HepG2 (cell line): Measurements from ENCODE around the gene IARS2. TPM values are rescaled to one million over a fixed set of nuclear protein-coding genes. Genes with fewer than 3 reads are reported as not detected.
A peak's percentile ranks its signal among the peaks of the same experiment; 100 is the strongest.

Source experiments
- ARNTL ChIP-seq: sonication (generic); formaldehyde crosslinking; IDR thresholded peaks from 2 replicates; pipeline ENCODE4 v1.4.0; 2020; ENCODE audit warnings: mild to moderate bottlenecking, missing genetic modification reagents
- ATF2 ChIP-seq: sonication (generic); formaldehyde crosslinking; IDR thresholded peaks from 2 replicates; pipeline ENCODE4 v1.4.0; 2020; ENCODE audit warnings: missing genetic modification reagents
- CREB3 ChIP-seq: sonication (generic); formaldehyde crosslinking; IDR thresholded peaks from 2 replicates; pipeline ENCODE4 v1.5.0; 2020; ENCODE audit warnings: missing genetic modification reagents
- HOXD1 ChIP-seq: sonication (generic); formaldehyde crosslinking; IDR thresholded peaks from 2 replicates; pipeline ENCODE4 v1.5.0; 2020; ENCODE audit warnings: missing genetic modification reagents
- KDM2A ChIP-seq: sonication (generic); formaldehyde crosslinking; IDR thresholded peaks from 2 replicates; pipeline ENCODE4 v1.4.0; 2020; ENCODE audit warnings: low read depth, missing genetic modification reagents, borderline replicate concordance
- MTA1 ChIP-seq: sonication (generic); formaldehyde crosslinking; IDR thresholded peaks from 2 replicates; pipeline ENCODE4 v1.4.0; 2020; ENCODE audit warnings: missing genetic modification reagents, mild to moderate bottlenecking, borderline replicate concordance
- NFE2L1 ChIP-seq: sonication (generic); formaldehyde crosslinking; IDR thresholded peaks from 2 replicates; pipeline ENCODE4 v1.4.0; 2020; ENCODE audit warnings: missing genetic modification reagents, mild to moderate bottlenecking, borderline replicate concordance
- NONO ChIP-seq, 2 experiments: fragments of 450-650 bp in 1 of 2; sonication (generic) in 1 of 2; formaldehyde crosslinking in 1 of 2; IDR thresholded peaks in 1 of 2; conservative IDR thresholded peaks in 1 of 2; 2 replicates each; pipeline versions ENCODE4 v1.6.1 to v1.8.0; 2017 to 2022; ENCODE audit warnings: mild to moderate bottlenecking in 1 of 2, missing genetic modification reagents in 1 of 2, moderate library complexity in 1 of 2
- NR2C2 ChIP-seq: sonication (generic); formaldehyde crosslinking; IDR thresholded peaks from 2 replicates; pipeline ENCODE4 v1.4.0; 2020; ENCODE audit warnings: missing genetic modification reagents, mild to moderate bottlenecking, moderate library complexity, borderline replicate concordance
- NR2F2 ChIP-seq: IDR thresholded peaks from 2 replicates; pipeline ENCODE4 v1.6.1; 2012; ENCODE audit warnings: low read depth, inconsistent platforms, borderline replicate concordance
- PATZ1 ChIP-seq: sonication (generic); formaldehyde crosslinking; IDR thresholded peaks from 2 replicates; pipeline ENCODE4 v1.4.0; 2020; ENCODE audit warnings: missing genetic modification reagents
- PLSCR1 ChIP-seq: sonication (generic); formaldehyde crosslinking; IDR thresholded peaks from 2 replicates; pipeline ENCODE4 v1.5.0; 2020; ENCODE audit warnings: missing genetic modification reagents, mild to moderate bottlenecking, borderline replicate concordance
- POLR2A ChIP-seq, 2 experiments: IDR thresholded peaks; 2 replicates each; pipeline ENCODE4 v1.6.1; 2011; ENCODE audit warnings: low read depth in 2 of 2, low read length in 2 of 2, mild to moderate bottlenecking in 1 of 2, moderate library complexity in 1 of 2; ENCODE audit not compliant: insufficient read depth in 1 of 2
- POLR2AphosphoS5 ChIP-seq: IDR thresholded peaks from 2 replicates; pipeline ENCODE4 v1.6.1; 2012; ENCODE audit warnings: low read depth, low read length
- ZNF205 ChIP-seq: IDR thresholded peaks from 2 replicates; pipeline ENCODE4 v1.6.1; 2018; ENCODE audit warnings: missing biosample characterization, missing genetic modification reagents
- ZNF501 ChIP-seq: sonication (generic); formaldehyde crosslinking; IDR thresholded peaks from 2 replicates; pipeline ENCODE4 v1.5.1; 2020; ENCODE audit warnings: mild to moderate bottlenecking, moderate library complexity, missing genetic modification reagents
- ZNF543 ChIP-seq: sonication (generic); formaldehyde crosslinking; IDR thresholded peaks from 2 replicates; pipeline ENCODE4 v1.4.0; 2020; ENCODE audit warnings: mild to moderate bottlenecking, missing genetic modification reagents
- ZNF580 ChIP-seq: IDR thresholded peaks from 2 replicates; pipeline ENCODE4 v1.6.1; 2016; ENCODE audit warnings: low read depth, borderline replicate concordance
- ZNF589 ChIP-seq: sonication (generic); formaldehyde crosslinking; conservative IDR thresholded peaks from 2 replicates; pipeline ENCODE4 v1.8.0; 2022; ENCODE audit warnings: mild to moderate bottlenecking, moderate library complexity, missing genetic modification reagents
- ZNF713 ChIP-seq: sonication (generic); formaldehyde crosslinking; IDR thresholded peaks from 2 replicates; pipeline ENCODE4 v1.4.0; 2020; ENCODE audit warnings: mild to moderate bottlenecking, missing genetic modification reagents
- ZUFSP ChIP-seq: sonication (generic); formaldehyde crosslinking; IDR thresholded peaks from 2 replicates; pipeline ENCODE4 v1.9.0; 2021; ENCODE audit warnings: missing genetic modification reagents, mild to moderate bottlenecking, borderline replicate concordance
- polyA plus RNA-seq, 8 experiments: library from polyadenylated mRNA; depleted of rRNA in 3 of 8; stranded (reverse) in 7 of 8; unstranded in 1 of 8; fragments of >200 nt; fragmentation: Illumina TruSeq in 4 of 8; extraction: Trizol in 4 of 8; gene quantifications; 2 replicates each; pipeline versions ENCODE4 v1.2.1 to v1.2.3, GENCODE V29; 2011 to 2016; ENCODE audit warnings: low read depth in 4 of 8, missing spikeins in 1 of 8, mixed read lengths in 1 of 8; ENCODE audit not compliant: insufficient read depth in 1 of 8
- total RNA-seq, 5 experiments: library from RNA; depleted of rRNA; stranded (reverse); fragments of >200 nt; fragmentation: Illumina TruSeq; extraction: Trizol; gene quantifications; 2 replicates each; pipeline ENCODE4 v1.2.3, GENCODE V29; 2016; ENCODE audit warnings: low read depth in 1 of 5

IARS2 gene
- total and polyA plus RNA-seq, 2 of the 13 experiments (the other 11 are each of a cell fraction or from before 2014, with no cell fraction given), result 28.6 to 122 TPM

- TF ChIP-seq HOXD1 (CRISPR knock-in tag), result peak; percentile 62; the same call in 1 of the 2 replicates
- peak; percentile 91 for TF ChIP-seq ZNF589 (CRISPR knock-in tag)
- no peak for TF ChIP-seq CREB3 (CRISPR knock-in tag)
- peak; percentile 71; the same call in 1 of the 2 replicates for TF ChIP-seq MTA1 (CRISPR knock-in tag)
- no peak for TF ChIP-seq NONO (IDR thresholded peaks at IDR 0.05)
- peak; percentile 100 for TF ChIP-seq NONO (CRISPR knock-in tag; conservative IDR thresholded peaks at IDR 0.05)
- no peak for TF ChIP-seq ZUFSP (CRISPR knock-in tag)
- no peak; the same call in none of the 2 replicates for TF ChIP-seq ATF2 (CRISPR knock-in tag)
- peak; percentile 74 to 92 for TF ChIP-seq POLR2A (IDR thresholded peaks at IDR 0.05; ENCODE audit: insufficient read depth in 1 of 2, low read depth in 2 of 2, low read length in 2 of 2)
- TF ChIP-seq ZNF580, result peak; percentile 92; the same call in 1 of the 2 replicates
- TF ChIP-seq PATZ1 (CRISPR knock-in tag), result peak; percentile 40; the same call in 1 of the 2 replicates
- peak; percentile 48; the same call in 1 of the 2 replicates for TF ChIP-seq NFE2L1 (CRISPR knock-in tag)
- no peak for TF ChIP-seq PLSCR1 (CRISPR knock-in tag)
- TF ChIP-seq ZNF713, result no peak
- TF ChIP-seq NR2C2 (CRISPR knock-in tag), result peak; percentile 70; the same call in 1 of the 2 replicates
- peak; percentile 75; the same call in 1 of the 2 replicates for TF ChIP-seq ZNF205 (CRISPR knock-in tag)
- TF ChIP-seq NR2F2, result no peak; the same call in 1 of the 2 replicates
- TF ChIP-seq POLR2AphosphoS5, result peak; percentile 87
- TF ChIP-seq ARNTL (CRISPR knock-in tag), result no peak
- peak; percentile 98 for TF ChIP-seq ZNF501 (CRISPR knock-in tag)
- TF ChIP-seq ZNF543, result no peak
- peak; percentile 99 for TF ChIP-seq KDM2A (CRISPR knock-in tag)
Observed at GRCh38 chr1:220046052-220046930, 47.6 kb upstream of the IARS2 start, which contains the start of gene EPRS1 (continued).
